ENCODE measurements around the gene CCDC141. TPM values are rescaled to one million over a fixed set of nuclear protein-coding genes. Genes with fewer than 3 reads are reported as not detected.

The CCDC141 gene
- total RNA-seq, 1 experiment from 2014 or later = 0.30 TPM

DNA sequence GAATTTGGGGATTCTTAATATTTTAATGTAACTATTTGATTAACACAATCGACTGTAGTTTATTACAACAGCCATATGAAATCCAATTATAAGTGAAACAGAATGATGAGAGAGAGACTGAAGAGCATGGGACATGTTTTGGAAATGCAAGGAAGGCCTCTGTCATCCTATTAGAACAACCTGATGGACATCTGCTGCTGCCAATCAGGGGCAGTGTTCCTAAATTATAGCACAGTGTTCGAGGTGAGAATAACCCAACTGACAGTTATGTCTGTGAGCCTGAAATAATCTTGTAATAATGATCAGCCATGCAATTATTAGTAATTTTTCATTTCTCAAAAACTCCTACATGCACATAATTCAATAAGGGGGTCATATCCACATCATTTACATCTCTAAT, 73.6 kb downstream of the CCDC141 start:
- ATAC-seq = no peak
- H3K27me3 ChIP-seq (ENCODE audit: insufficient read depth, low read length) = no peaks in the 10 kb centered on the region
- no peaks in the 10 kb centered on the region for H3K4me1 ChIP-seq (ENCODE audit: control insufficient read depth in 1 of 2, insufficient read depth in 2 of 2, low read length in 2 of 2)
- no peak for DNase-seq (ENCODE audit: low read depth, low spot score)
- H2AFZ ChIP-seq (ENCODE audit: low read depth, low read length, poor library complexity, severe bottlenecking) = no peak overlapping the region
- no TSS peak for BruUV-seq (replicated peaks)
- no peak overlapping the region for H3K4me3 ChIP-seq (replicated peaks in 1 of 2; ENCODE audit: low read depth in 1 of 2, low read length in 2 of 2)
- CTCF ChIA-PET = no interaction called here
- no peaks in the 10 kb centered on the region for H3K9me3 ChIP-seq (ENCODE audit: control insufficient read depth in 1 of 2, insufficient read depth in 1 of 2, low read depth in 1 of 2, low read length in 2 of 2)
- intact Hi-C loops (cut with micrococcal nuclease) = no loop called here
- no peaks in the 10 kb centered on the region for H3K79me2 ChIP-seq (ENCODE audit: insufficient read depth, low read length)
- POLR2A ChIA-PET = no interaction called here
- no peak overlapping the region for H3K9ac ChIP-seq (ENCODE audit: low read length)
- H3K36me3 ChIP-seq (ENCODE audit: control insufficient read depth in 1 of 2, insufficient read depth in 2 of 2, low read length in 2 of 2) = no peaks in the 10 kb centered on the region
- RAD21 ChIA-PET (ENCODE audit: low non-redundant PET in 1 of 2, low total read pairs in 2 of 2, uncharacterized antibody in 2 of 2, unreplicated experiment in 2 of 2) = no interaction called here
- H3K9me2 ChIP-seq (ENCODE audit: insufficient read depth) = no peaks in the 10 kb centered on the region
- TF ChIP-seq CEBPB (IDR thresholded peaks at IDR 0.05; ENCODE audit: low read depth) (no peak), FOSL1 (IDR thresholded peaks at IDR 0.05; ENCODE audit: low read depth) (no peak), YY1 (IDR thresholded peaks at IDR 0.05; ENCODE audit: extremely low read depth, insufficient replicate concordance, low read depth, low read length) (no peak)
- H3K27ac ChIP-seq (ENCODE audit: low read depth, low read length) = no peak overlapping the region
- no peaks in the 10 kb centered on the region for H4K20me1 ChIP-seq (ENCODE audit: insufficient read depth)
- no peak overlapping the region for H3K4me2 ChIP-seq (ENCODE audit: low read length)

DNA sequence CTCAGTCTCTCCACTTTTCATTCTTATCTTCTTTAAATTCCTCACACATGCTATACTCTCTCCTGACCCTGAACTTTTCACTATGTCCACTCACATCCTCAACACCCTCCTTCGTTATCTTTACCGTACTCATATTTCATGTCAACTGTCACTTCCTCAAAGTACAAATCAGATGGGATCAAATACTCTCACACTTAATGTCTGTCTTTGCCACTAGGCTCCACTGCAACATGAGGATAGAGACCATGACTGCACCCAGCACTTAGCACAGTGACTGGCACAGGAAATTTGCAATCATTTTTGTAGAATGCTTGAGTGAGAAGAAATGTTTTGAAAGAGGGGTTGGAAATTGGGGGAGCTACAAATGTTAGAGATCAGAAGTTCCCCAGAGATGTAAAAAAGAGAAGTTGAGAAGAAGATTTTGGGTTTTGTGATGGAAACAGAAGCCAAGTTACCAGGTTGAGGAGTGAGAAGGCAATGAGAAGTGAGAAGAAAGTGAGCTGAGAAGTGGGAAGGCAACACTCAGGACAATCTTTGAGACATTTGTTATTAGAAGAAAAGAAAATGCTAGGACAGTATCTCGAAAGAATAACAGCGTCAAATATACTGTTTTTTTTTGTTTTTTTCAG, 87.0 kb downstream of the CCDC141 start:
- no peak overlapping the region for H3K9ac ChIP-seq (ENCODE audit: low read length)
- H4K20me1 ChIP-seq (ENCODE audit: insufficient read depth) = no peaks in the 10 kb centered on the region
- POLR2A ChIA-PET = no interaction called here
- no peaks in the 10 kb centered on the region for H3K4me1 ChIP-seq (ENCODE audit: control insufficient read depth in 1 of 2, insufficient read depth in 2 of 2, low read length in 2 of 2)
- no peaks in the 10 kb centered on the region for H3K9me3 ChIP-seq (ENCODE audit: control insufficient read depth in 1 of 2, insufficient read depth in 1 of 2, low read depth in 1 of 2, low read length in 2 of 2)
- no peak overlapping the region for H3K4me2 ChIP-seq (ENCODE audit: low read length)
- H3K27ac ChIP-seq (ENCODE audit: low read depth, low read length) = no peak overlapping the region
- RAD21 ChIA-PET (ENCODE audit: low non-redundant PET in 1 of 2, low total read pairs in 2 of 2, uncharacterized antibody in 2 of 2, unreplicated experiment in 2 of 2) = no interaction called here
- CTCF ChIA-PET = no interaction called here
- no peak for ATAC-seq
- no peak overlapping the region for H2AFZ ChIP-seq (ENCODE audit: low read depth, low read length, poor library complexity, severe bottlenecking)
- no peak for TF ChIP-seq SRF (IDR thresholded peaks at IDR 0.05; ENCODE audit: low read depth)
- TF ChIP-seq, protein P1, sequence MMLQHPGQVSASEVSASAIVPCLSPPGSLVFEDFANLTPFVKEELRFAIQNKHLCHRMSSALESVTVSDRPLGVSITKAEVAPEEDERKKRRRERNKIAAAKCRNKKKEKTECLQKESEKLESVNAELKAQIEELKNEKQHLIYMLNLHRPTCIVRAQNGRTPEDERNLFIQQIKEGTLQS (IDR thresholded peaks at IDR 0.05) = no peak
- TF ChIP-seq JUND (IDR thresholded peaks at IDR 0.05) = no peak
- TF ChIP-seq, protein P2, sequence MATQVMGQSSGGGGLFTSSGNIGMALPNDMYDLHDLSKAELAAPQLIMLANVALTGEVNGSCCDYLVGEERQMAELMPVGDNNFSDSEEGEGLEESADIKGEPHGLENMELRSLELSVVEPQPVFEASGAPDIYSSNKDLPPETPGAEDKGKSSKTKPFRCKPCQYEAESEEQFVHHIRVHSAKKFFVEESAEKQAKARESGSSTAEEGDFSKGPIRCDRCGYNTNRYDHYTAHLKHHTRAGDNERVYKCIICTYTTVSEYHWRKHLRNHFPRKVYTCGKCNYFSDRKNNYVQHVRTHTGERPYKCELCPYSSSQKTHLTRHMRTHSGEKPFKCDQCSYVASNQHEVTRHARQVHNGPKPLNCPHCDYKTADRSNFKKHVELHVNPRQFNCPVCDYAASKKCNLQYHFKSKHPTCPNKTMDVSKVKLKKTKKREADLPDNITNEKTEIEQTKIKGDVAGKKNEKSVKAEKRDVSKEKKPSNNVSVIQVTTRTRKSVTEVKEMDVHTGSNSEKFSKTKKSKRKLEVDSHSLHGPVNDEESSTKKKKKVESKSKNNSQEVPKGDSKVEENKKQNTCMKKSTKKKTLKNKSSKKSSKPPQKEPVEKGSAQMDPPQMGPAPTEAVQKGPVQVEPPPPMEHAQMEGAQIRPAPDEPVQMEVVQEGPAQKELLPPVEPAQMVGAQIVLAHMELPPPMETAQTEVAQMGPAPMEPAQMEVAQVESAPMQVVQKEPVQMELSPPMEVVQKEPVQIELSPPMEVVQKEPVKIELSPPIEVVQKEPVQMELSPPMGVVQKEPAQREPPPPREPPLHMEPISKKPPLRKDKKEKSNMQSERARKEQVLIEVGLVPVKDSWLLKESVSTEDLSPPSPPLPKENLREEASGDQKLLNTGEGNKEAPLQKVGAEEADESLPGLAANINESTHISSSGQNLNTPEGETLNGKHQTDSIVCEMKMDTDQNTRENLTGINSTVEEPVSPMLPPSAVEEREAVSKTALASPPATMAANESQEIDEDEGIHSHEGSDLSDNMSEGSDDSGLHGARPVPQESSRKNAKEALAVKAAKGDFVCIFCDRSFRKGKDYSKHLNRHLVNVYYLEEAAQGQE (IDR thresholded peaks at IDR 0.05; ENCODE audit: low read depth) = no peak
- TF ChIP-seq YY1 (IDR thresholded peaks at IDR 0.05; ENCODE audit: extremely low read depth, insufficient replicate concordance, low read depth, low read length) = no peak
- TF ChIP-seq SP1 (IDR thresholded peaks at IDR 0.05; ENCODE audit: low read depth) = no peak
- TF ChIP-seq ELF1 (IDR thresholded peaks at IDR 0.05; ENCODE audit: borderline replicate concordance, low read depth) = no peak
- no TSS peak for BruUV-seq (replicated peaks)
- no peaks in the 10 kb centered on the region for H3K9me2 ChIP-seq (ENCODE audit: insufficient read depth)
- no peaks in the 10 kb centered on the region for H3K79me2 ChIP-seq (ENCODE audit: insufficient read depth, low read length)
- intact Hi-C loops (cut with micrococcal nuclease) = no loop called here
- no peak overlapping the region for H3K4me3 ChIP-seq (replicated peaks in 1 of 2; ENCODE audit: low read depth in 1 of 2, low read length in 2 of 2)
- no peaks in the 10 kb centered on the region for H3K27me3 ChIP-seq (ENCODE audit: insufficient read depth, low read length)
- DNase-seq (ENCODE audit: low read depth, low spot score) = no peak
- H3K36me3 ChIP-seq (ENCODE audit: control insufficient read depth in 1 of 2, insufficient read depth in 2 of 2, low read length in 2 of 2) = no peaks in the 10 kb centered on the region

Data from HCT116 (cell line).